ENCODE results near the gene DGCR8.
"Not testable (repeated sequence)": the region's sequence is repeated elsewhere in the genome, so short reads cannot be mapped to it uniquely, and the experiment has no call there.

The DGCR8 gene

GRCh38 chr22:20159076-20159475, 79.0 kb downstream of the DGCR8 start:
- no peaks in the 10 kb centered on the region for H3K36me3 ChIP-seq (ENCODE audit: control insufficient read depth in 5 of 5, insufficient read depth in 5 of 5, low read length in 5 of 5)
- no peak overlapping the region for H3K4me3 ChIP-seq (ENCODE audit: low read depth in 1 of 5, low read length in 5 of 5)
- no peak overlapping the region for H3K9ac ChIP-seq (ENCODE audit: low read length in 5 of 5)
- no peaks in the 10 kb centered on the region for H3K9me3 ChIP-seq (ENCODE audit: control insufficient read depth in 5 of 5, low read length in 5 of 5)
- H3K27ac ChIP-seq (ENCODE audit: low read depth, low read length) = no peak overlapping the region
- peaks cover 0 to 9% (median 0%) of the 10 kb centered on the region in 5 donors for H3K4me1 ChIP-seq (ENCODE audit: control insufficient read depth in 5 of 5, insufficient read depth in 5 of 5, low read length in 5 of 5)
- H3K27me3 ChIP-seq (ENCODE audit: control insufficient read depth in 5 of 5, insufficient read depth in 4 of 5, low read length in 5 of 5) = peaks cover 2 to 26% (median 11%) of the 10 kb centered on the region in 5 donors

DNA sequence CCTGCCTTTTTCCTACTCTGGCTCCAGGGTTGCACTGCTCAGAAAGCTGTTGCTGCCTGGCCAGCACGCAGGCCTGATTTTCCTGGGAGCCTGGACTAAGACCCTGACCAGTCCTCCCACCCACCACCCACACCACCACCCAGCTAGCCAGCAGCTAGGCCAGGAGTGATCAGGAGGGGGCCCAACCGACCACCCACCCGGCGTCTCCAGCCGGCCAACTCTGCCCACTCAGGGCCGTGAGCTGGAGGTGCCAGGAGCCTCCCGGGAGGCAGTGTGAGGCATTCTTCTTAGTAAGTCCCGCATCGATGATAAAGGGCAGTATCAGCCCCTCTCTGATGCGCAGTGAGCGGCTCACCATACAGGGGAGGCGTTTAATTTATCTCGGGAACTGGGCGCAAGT, 79.5 kb downstream of the DGCR8 start:
- H3K36me3 ChIP-seq (ENCODE audit: control insufficient read depth in 5 of 5, insufficient read depth in 5 of 5, low read length in 5 of 5); H3K4me1 ChIP-seq (ENCODE audit: control insufficient read depth in 5 of 5, insufficient read depth in 5 of 5, low read length in 5 of 5); H3K9ac ChIP-seq (ENCODE audit: low read length in 5 of 5); H3K9me3 ChIP-seq (ENCODE audit: control insufficient read depth in 5 of 5, low read length in 5 of 5); H3K4me3 ChIP-seq (ENCODE audit: low read depth in 1 of 5, low read length in 5 of 5); H3K27ac ChIP-seq (ENCODE audit: low read depth, low read length): not testable (repeated sequence)
- peaks cover 2 to 23% (median 9%) of the 10 kb centered on the region in 5 donors for H3K27me3 ChIP-seq (ENCODE audit: control insufficient read depth in 5 of 5, insufficient read depth in 4 of 5, low read length in 5 of 5)

GRCh38 chr22:20160041-20160440, 80.0 kb downstream of the DGCR8 start:
- H3K36me3 ChIP-seq (ENCODE audit: control insufficient read depth in 5 of 5, insufficient read depth in 5 of 5, low read length in 5 of 5) = no peaks in the 10 kb centered on the region
- H3K4me3 ChIP-seq (ENCODE audit: low read depth in 1 of 5, low read length in 5 of 5) = no peak overlapping the region
- H3K27me3 ChIP-seq (ENCODE audit: control insufficient read depth in 5 of 5, insufficient read depth in 4 of 5, low read length in 5 of 5) = peaks cover 2 to 23% (median 9%) of the 10 kb centered on the region in 5 donors
- H3K4me1 ChIP-seq (ENCODE audit: control insufficient read depth in 5 of 5, insufficient read depth in 5 of 5, low read length in 5 of 5) = peaks cover 0 to 7% (median 0%) of the 10 kb centered on the region in 5 donors
- no peak overlapping the region for H3K27ac ChIP-seq (ENCODE audit: low read depth, low read length)
- H3K9ac ChIP-seq (ENCODE audit: low read length in 5 of 5) = no peak overlapping the region
- no peaks in the 10 kb centered on the region for H3K9me3 ChIP-seq (ENCODE audit: control insufficient read depth in 5 of 5, low read length in 5 of 5)

Measured in subcutaneous abdominal adipose tissue (tissue), 5 donors.